Stimulated activated CD8-positive, alpha-beta memory T cell treated with anti-CD3 and anti-CD28 coated beads, Interleukin-7, amount 100 ng/mL, for 24 hours (primary cell): ENCODE measurements around the gene FH.

Experiments
- DNase-seq: peaks from one replicate; pipeline ENCODE4 v3.0.0-alpha.2; 2020; ENCODE audit warnings: low read depth

The FH gene

GRCh38 chr1:241457421-241457820 lies 62.1 kb downstream of the FH start:
- DNase-seq = no peak

GRCh38 chr1:241456743-241457142 lies 62.8 kb downstream of the FH start:
- no peak for DNase-seq

- no peak for DNase-seq
Measured at GRCh38 chr1:241453732-241454131, 65.8 kb downstream of the FH start.

- no peak for DNase-seq
Measured at GRCh38 chr1:241451956-241452355, 67.6 kb downstream of the FH start.
